ENCODE results near the gene PLIN3.
"Not testable (repeated sequence)": the region's sequence is repeated elsewhere in the genome, so short reads cannot be mapped to it uniquely, and the experiment has no call there.

The PLIN3 gene

GRCh38 chr19:4807188-4807587, 60.3 kb downstream of the PLIN3 start:
- DNase-seq: peak in 9 of 14 donors; percentile 16 to 74 (median 42)

- no peak for DNase-seq
These were observed 61.1 kb downstream of the PLIN3 start for GRCh38 chr19:4806384-4806783.

- not testable (repeated sequence) for DNase-seq
These were observed 62.3 kb downstream of the PLIN3 start for GRCh38 chr19:4805140-4805539.

GRCh38 chr19:4803736-4804695, 63.5 kb downstream of the PLIN3 start:
- peak in 5 of 14 donors; percentile 12 to 49 (median 22) for DNase-seq

- DNase-seq: no peak
These were observed 64.8 kb downstream of the PLIN3 start for GRCh38 chr19:4802711-4803110.

- no peak for DNase-seq
These were observed 66.3 kb downstream of the PLIN3 start for GRCh38 chr19:4801085-4801619.

- DNase-seq: no peak
These were observed 66.8 kb downstream of the PLIN3 start for GRCh38 chr19:4800591-4801081.

GRCh38 chr19:4795400-4795799, 72.1 kb downstream of the PLIN3 start:
- no peak for DNase-seq

GRCh38 chr19:4794971-4795370, 72.5 kb downstream of the PLIN3 start:
- no peak for DNase-seq

GRCh38 chr19:4793278-4793677, 74.2 kb downstream of the PLIN3 start:
- DNase-seq: not testable (repeated sequence)

- not testable (repeated sequence) for DNase-seq
These were observed 74.6 kb downstream of the PLIN3 start for GRCh38 chr19:4792866-4793195.

GRCh38 chr19:4792019-4792865, 75.2 kb downstream of the PLIN3 start:
- DNase-seq: not testable (repeated sequence)

GRCh38 chr19:4791183-4792018, 76.1 kb downstream of the PLIN3 start, which contains the start of gene FEM1A:
FEM1A (plus strand) TSS chr19:4791734; CDS start chr19:4791855, 121 bp downstream.
- DNase-seq: peak; percentile 96 to 100 (median 100)

Data from C1 segment of cervical spinal cord (tissue), 14 donors.